ENCODE measurements around the gene MT1X. TPM values are rescaled to one million over a fixed set of nuclear protein-coding genes. Genes with fewer than 3 reads are reported as not detected.

The MT1X gene
- total RNA-seq, 2 experiments from 2014 or later = 17.1 to 21.2 TPM

DNA sequence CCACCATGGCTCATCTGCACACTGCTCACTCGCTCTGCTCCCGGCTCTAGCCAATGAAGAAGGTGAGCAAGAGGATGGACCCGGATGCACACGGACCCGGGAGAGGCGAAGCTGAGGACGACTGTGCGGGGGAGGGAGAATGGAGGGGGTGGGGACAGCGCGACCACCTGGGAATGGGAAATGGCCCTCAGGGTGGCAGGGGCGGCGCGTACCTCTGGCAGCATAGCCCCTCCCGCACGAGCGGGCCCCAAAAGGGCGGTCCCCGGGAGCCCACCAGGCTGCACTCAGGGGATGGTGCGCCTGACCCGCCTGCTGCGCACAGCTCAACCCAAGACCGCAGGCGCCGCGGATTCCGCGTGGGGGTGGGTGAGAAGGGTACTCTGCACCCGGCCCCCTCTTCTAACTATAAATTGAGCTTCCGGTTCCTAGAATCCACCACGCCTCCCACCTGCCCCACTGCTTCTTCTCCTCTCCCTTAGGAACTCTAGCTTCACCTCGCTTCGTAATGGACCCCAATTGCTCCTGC is 6.5 kb upstream of the MT1X start:
- no peaks in the 10 kb centered on the region for H3K9me3 ChIP-seq (ENCODE audit: low read length)
- no peak for TF ChIP-seq EZH2phosphoT487 (IDR thresholded peaks at IDR 0.05; ENCODE audit: borderline replicate concordance, low read depth, low read length)
- intact Hi-C loops (cut with micrococcal nuclease; ENCODE audit: unreplicated experiment) = no loop called here
- no peaks in the 10 kb centered on the region for H3K79me2 ChIP-seq (ENCODE audit: insufficient read depth, low read depth, low read length)
- no peaks in the 10 kb centered on the region for H3K36me3 ChIP-seq (ENCODE audit: insufficient read depth, low read length)
- no TSS peak for BruUV-seq (replicated peaks)
- H3K4me1 ChIP-seq (ENCODE audit: insufficient read depth, low read length, poor library complexity, severe bottlenecking) = no peaks in the 10 kb centered on the region
- no peak overlapping the region for H2AFZ ChIP-seq (ENCODE audit: low read length)
- H4K20me1 ChIP-seq (ENCODE audit: insufficient read depth, low read length) = no peaks in the 10 kb centered on the region
- no peaks in the 10 kb centered on the region for H3K9me2 ChIP-seq (ENCODE audit: insufficient read depth, low read length)
- ChIA-PET POLR2A (interaction anchor here (0.6 kb wide), 1 partner anchor 275 kb away, joined by 13 read pairs; no protein-coding TSS in a partner anchor), CTCF (ENCODE audit: unreplicated experiment) (no interaction called here)
- DNase-seq (ENCODE audit: low spot score) = no peak
- H3K4me3 ChIP-seq (ENCODE audit: low read depth, low read length, poor library complexity, severe bottlenecking) = no peak overlapping the region
- no peak overlapping the region for H3K27ac ChIP-seq (ENCODE audit: low read depth, low read length, poor library complexity, severe bottlenecking)
- no peak overlapping the region for H3K4me2 ChIP-seq (ENCODE audit: low read length)

DNA sequence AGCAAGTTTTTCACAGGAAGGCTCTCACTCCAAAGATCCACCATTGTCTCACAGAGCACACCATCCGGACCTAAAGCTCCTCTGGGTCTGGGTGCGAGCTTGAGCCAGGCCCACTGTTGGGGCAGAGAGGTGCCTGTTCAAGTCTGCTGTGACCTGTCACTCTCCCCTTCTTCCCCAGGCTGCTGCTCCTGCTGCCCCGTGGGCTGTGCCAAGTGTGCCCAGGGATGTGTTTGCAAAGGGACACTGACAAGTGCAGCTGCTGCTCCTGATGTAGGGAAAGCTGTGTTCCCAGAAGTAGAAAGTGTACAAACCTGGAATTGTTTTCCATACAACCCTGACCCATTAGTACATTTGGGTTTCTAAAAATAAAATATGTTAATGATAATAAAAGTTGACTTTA is 4.8 kb upstream of the MT1X start:
- H3K9me2 ChIP-seq (ENCODE audit: insufficient read depth, low read length) = no peaks in the 10 kb centered on the region
- no TSS peak for BruUV-seq (replicated peaks)
- intact Hi-C loops (cut with micrococcal nuclease; ENCODE audit: unreplicated experiment) = no loop called here
- H2AFZ ChIP-seq (ENCODE audit: low read length) = no peak overlapping the region
- H3K79me2 ChIP-seq (ENCODE audit: insufficient read depth, low read depth, low read length) = no peaks in the 10 kb centered on the region
- no peaks in the 10 kb centered on the region for H4K20me1 ChIP-seq (ENCODE audit: insufficient read depth, low read length)
- peaks cover 7% of the 10 kb centered on the region for H3K4me1 ChIP-seq (ENCODE audit: insufficient read depth, low read length, poor library complexity, severe bottlenecking)
- H3K36me3 ChIP-seq (ENCODE audit: insufficient read depth, low read length) = no peaks in the 10 kb centered on the region
- H3K9me3 ChIP-seq (ENCODE audit: low read length) = no peaks in the 10 kb centered on the region
- ChIA-PET CTCF (ENCODE audit: unreplicated experiment) (no interaction called here), POLR2A (interaction anchor here (1.2 kb wide), 1 partner anchor 16 kb away, joined by 3 read pairs; no protein-coding TSS in a partner anchor)
- no peak overlapping the region for H3K27ac ChIP-seq (ENCODE audit: low read depth, low read length, poor library complexity, severe bottlenecking)
- H3K4me3 ChIP-seq (ENCODE audit: low read depth, low read length, poor library complexity, severe bottlenecking) = no peak overlapping the region
- no peak for DNase-seq (ENCODE audit: low spot score)
- no peak overlapping the region for H3K4me2 ChIP-seq (ENCODE audit: low read length)
- no peak for TF ChIP-seq EZH2phosphoT487 (IDR thresholded peaks at IDR 0.05; ENCODE audit: borderline replicate concordance, low read depth, low read length)
- TF ChIP-seq, protein P1, sequence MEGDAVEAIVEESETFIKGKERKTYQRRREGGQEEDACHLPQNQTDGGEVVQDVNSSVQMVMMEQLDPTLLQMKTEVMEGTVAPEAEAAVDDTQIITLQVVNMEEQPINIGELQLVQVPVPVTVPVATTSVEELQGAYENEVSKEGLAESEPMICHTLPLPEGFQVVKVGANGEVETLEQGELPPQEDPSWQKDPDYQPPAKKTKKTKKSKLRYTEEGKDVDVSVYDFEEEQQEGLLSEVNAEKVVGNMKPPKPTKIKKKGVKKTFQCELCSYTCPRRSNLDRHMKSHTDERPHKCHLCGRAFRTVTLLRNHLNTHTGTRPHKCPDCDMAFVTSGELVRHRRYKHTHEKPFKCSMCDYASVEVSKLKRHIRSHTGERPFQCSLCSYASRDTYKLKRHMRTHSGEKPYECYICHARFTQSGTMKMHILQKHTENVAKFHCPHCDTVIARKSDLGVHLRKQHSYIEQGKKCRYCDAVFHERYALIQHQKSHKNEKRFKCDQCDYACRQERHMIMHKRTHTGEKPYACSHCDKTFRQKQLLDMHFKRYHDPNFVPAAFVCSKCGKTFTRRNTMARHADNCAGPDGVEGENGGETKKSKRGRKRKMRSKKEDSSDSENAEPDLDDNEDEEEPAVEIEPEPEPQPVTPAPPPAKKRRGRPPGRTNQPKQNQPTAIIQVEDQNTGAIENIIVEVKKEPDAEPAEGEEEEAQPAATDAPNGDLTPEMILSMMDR (conservative IDR thresholded peaks at IDR 0.05; ENCODE audit: low read length) = no peak

DNA sequence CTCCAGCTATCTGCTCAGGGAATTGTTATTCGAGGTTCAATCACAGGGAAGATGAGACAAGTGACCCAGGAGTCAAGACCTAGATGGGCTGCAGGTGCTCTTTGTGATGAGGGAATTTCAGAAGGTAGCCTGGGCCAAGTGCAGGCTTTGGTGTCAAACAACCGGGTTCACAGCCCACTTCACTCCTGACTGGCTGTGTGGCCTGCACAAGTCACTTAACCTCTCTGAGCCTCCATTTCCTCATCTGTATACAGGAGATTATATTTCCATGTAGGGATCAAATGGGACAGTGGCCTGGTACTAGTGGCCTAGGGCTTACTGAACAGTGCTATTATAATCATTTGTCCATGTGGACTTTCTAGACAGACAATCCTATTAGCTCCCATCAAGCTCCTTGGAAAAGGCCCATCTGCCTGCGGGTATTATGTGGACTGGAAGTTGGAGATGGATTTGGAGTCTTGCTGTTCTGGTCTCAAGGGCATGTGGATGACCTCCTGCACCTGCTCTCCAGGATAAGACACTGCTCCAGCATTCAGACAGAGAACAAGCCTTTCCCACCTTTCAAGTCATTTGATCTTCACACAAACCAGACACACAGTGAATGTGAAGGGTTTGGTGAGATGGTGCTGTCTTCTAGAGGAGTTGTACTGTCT is 3.1 kb upstream of the MT1X start:
- Histone ChIP-seq H3K4me1 (ENCODE audit: insufficient read depth, low read length, poor library complexity, severe bottlenecking) (peaks cover 15% of the 10 kb centered on the region), H3K4me2 (ENCODE audit: low read length) (no peak overlapping the region), H3K4me3 (ENCODE audit: low read depth, low read length, poor library complexity, severe bottlenecking) (no peak overlapping the region), H3K79me2 (ENCODE audit: insufficient read depth, low read depth, low read length) (no peaks in the 10 kb centered on the region), H4K20me1 (ENCODE audit: insufficient read depth, low read length) (no peaks in the 10 kb centered on the region), H3K27ac (ENCODE audit: low read depth, low read length, poor library complexity, severe bottlenecking) (no peak overlapping the region), H3K36me3 (ENCODE audit: insufficient read depth, low read length) (no peaks in the 10 kb centered on the region), H3K9me3 (ENCODE audit: low read length) (no peaks in the 10 kb centered on the region), H3K9me2 (ENCODE audit: insufficient read depth, low read length) (no peaks in the 10 kb centered on the region), H2AFZ (ENCODE audit: low read length) (no peak overlapping the region)
- TF ChIP-seq, protein P1 (conservative IDR thresholded peaks at IDR 0.05; ENCODE audit: low read length) = no peak
- TF ChIP-seq EZH2phosphoT487 (IDR thresholded peaks at IDR 0.05; ENCODE audit: borderline replicate concordance, low read depth, low read length) = no peak
- DNase-seq (ENCODE audit: low spot score) = no peak
- ChIA-PET POLR2A (no interaction called here), CTCF (ENCODE audit: unreplicated experiment) (no interaction called here)
- intact Hi-C loops (cut with micrococcal nuclease; ENCODE audit: unreplicated experiment) = no loop called here
- no TSS peak for BruUV-seq (replicated peaks)

Data from OCI-LY7 (cell line).